OCI-M2 (cell line): ENCODE data around the gene CTTNBP2NL.
"Not testable (repeated sequence)": the region's sequence is repeated elsewhere in the genome, so short reads cannot be mapped to it uniquely, and the experiment has no call there.

Source experiments
- DNase-seq: peaks from one replicate; lab custom pipeline; 2025; ENCODE audit not compliant: unreplicated experiment; lab: John Stamatoyannopoulos, UW

The CTTNBP2NL gene

DNA sequence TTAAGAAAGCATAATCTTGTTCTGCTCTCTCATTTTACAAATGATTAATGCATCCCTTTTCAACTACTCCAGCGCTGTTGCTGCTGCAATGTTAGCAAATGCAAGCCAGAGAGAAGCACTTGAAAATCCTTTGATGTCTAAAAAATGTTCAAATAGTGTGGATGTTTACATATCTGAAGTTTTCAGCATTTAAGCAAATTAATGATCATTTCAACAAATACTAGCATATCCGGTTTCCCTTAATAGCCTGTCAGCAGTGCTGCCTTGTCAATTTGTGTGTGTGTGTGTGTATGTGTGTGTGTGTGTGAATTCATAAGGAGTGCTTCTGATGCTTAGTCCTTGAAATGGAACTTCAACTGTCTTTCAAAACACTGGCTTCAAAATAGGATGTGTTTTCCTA lies 64.6 kb downstream of the CTTNBP2NL start:
- DNase-seq = no peak

DNA sequence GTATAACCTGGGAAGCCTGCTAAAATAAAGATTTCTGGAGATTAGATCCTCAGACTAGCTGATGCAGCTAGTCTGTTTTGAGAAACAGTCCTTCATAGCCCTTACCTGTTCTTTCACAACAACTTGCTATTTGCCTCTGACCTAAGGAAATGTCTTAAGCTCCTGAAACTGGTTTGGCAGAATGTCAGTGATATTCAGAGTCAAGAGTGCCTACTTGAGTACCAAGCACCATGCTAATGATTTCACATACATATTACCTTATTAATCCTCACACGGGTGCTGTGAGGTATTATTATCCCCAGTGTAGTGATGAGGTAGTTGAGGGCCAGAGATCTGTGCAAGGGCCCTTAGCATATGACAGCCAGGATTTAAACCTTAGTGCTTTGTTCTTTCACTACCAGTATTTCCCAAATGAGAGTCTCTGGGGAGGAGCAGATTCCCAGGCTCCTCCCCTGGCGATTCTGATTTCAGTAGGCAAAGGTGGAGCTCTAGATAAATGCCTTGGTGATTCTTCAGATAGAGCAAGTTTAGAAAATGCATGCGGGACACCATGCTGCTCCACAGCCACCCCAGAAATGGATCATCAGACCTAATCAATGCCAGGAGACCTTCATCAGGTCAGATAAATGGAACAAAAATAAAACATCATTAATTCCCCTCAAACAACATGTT lies 65.3 kb downstream of the CTTNBP2NL start:
- no peak for DNase-seq

DNA sequence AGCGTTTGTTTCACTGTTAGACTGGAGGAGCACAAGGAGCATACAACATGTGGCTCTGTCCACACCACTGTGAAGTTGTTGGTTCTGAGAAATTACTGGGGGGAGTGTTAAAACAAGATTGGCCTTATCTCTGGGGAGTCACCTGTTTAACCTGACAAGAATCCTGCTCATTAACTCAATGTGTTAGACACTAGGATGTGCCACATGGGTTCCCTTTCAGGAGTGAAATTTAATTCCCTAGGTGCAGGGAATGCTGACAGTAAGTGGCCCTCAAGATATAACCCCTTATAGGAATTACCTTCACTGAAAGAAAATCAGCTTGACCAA lies 66.9 kb downstream of the CTTNBP2NL start:
- DNase-seq = no peak

DNA sequence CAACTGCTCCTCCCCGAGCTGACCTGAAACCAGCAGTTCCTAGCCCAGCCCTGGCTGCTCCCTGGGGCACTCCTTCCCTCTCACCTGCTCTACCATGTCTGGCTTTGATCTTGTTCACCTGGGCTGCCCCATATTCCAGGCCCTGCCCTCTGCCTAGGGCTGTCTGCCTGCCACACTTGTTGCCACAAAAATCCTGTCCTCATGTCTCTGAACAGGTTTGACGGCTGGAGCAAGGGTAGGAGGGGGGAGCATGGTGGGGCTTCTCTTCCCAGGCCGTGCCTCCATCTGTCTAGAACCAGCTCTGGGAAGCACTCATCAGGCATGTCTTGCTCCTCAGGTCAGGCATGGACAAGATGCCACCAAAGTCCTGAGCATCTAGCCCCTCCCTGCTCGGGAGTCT lies 68.5 kb downstream of the CTTNBP2NL start:
- DNase-seq = no peak

DNA sequence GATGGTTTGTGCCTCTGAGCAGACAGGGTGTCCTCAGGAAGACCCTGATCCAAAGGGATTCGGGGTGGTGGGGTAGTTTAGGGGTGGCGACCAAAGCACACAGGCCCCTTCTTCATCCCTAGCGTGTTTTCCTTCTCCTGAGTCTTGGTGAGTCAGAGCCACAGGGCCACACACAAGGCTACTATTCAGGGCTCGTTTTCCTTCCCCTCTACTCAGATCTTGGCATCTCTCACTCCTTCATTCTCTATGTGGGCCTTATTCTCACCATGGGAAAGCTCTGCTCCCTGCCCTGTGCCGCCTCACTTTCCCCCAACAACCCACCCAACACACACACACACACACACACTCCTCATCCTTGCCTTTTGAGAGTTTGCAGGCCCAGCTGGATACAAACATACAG lies 69.1 kb downstream of the CTTNBP2NL start:
- DNase-seq = no peak

DNA sequence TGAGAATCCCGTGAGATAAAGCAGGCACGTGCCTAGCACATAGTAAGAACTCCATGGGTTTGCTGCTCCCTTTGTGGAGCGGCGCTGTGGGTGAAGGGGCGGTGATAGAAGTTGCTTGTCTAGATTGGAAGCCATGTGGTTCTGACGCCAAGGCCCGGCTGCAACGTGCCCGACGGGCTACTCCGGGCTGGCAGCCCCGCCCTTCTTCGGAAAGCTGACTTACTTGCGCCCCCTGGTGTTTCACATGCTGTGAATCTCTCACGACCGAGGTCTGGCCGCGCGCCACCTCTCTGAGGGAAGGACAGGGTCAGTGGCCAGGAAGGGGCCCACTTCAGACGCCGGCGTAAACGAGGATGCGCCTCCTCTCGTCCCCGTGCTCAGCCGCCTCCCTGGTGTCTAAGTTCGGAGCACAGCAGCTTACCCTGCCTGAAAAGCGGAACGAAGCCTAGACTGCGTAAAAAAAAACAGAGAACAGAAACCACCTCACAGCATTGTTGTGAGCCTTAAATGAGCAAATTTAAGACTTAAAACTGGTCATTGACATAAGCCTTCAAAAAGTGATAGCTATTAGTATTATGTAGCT lies 70.2 kb downstream of the CTTNBP2NL start:
- DNase-seq = peak; percentile 24

DNA sequence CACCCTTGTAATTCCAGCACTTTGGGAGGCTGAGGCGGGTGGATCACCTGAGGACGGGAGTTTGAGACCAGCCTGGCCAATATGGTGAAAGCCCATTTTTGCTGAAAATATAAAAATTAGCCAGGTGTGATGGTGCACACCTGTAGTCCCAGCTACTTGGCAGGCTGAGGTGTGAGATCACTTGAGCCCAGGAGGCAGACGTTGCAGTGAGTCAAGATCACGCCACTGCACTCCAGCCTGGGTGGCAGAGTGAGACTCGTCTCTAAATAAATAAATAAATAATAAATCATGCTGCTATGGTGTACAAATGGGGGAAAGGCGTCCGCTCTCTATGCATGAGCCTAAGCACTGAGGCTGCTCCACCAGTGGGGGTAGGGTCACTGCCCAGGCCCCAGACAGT lies 74.3 kb downstream of the CTTNBP2NL start:
- not testable (repeated sequence) for DNase-seq

DNA sequence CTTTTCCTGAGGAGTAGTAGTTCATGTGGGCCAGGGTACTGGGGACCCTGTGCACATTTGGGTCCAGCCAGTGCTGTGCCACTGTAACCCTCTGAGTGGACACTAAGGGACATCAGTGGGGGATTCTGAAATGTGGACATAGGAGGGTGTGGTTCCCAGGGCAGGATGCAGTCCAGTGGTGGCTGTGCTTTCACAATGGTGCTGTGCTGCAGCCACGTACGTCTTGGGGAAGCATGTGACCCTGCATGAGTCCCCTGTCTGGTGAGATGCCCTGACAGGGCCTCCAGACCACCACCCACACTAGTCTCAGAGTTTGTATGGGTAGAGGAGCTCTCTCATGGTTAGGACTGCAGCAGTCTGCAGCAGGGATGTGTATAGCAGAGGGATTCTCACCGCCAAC lies 75.0 kb downstream of the CTTNBP2NL start:
- no peak for DNase-seq

DNA sequence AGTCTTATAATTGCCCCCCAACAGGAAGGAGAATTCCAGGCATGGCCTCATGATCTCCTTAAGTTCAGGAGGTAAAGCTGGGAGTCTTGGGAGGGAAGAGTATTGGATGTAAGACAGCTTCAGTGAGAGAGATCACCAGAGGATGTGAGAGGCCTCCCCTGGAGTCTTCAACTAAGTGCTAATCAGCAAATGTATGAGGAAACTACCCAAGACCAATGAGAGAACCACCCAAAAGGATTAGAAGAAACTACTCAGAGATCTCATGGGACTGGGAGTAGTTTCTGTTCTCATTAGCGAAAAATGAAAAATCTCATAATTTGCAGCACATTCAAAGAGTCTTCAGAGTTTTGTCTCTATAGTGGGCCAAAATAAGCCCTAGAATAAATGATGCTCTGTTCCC lies 76.1 kb downstream of the CTTNBP2NL start:
- no peak for DNase-seq

DNA sequence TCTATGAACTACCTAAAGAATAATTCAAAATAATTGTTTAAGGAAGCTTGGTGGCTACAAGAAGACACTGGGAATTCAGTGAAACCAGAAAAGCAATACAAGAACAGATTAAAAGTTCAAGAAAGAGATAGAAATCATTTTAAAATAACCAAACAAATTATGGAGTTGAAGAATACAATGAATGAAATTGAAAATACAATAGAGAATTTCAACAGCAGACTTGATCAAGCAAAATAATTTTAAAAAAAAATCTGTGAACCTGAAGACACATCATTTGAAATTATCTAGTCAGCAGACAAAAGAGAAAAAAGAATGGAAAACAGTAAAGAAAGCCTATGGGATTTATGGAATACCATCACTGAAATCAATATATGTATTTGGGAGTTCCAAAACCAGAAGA lies 81.5 kb downstream of the CTTNBP2NL start:
- no peak for DNase-seq

DNA sequence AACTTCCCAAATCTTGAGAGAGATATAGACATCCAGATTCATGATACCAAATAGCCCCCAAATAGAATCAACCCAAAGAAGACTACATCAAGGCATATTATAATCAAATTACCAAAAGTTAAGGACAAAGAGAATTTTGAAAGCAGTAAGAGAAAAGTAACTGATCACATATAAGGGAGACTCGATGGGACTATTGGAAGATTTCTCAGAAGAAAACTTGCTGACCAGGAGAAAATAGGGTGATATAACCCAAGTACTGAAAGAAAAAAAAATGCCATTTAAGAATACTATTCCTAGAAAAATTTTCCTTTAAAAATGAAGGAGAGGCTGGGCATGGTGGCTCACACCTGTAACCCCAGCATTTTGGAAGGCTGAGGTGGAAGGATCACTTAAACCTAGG lies 82.3 kb downstream of the CTTNBP2NL start:
- DNase-seq = no peak

DNA sequence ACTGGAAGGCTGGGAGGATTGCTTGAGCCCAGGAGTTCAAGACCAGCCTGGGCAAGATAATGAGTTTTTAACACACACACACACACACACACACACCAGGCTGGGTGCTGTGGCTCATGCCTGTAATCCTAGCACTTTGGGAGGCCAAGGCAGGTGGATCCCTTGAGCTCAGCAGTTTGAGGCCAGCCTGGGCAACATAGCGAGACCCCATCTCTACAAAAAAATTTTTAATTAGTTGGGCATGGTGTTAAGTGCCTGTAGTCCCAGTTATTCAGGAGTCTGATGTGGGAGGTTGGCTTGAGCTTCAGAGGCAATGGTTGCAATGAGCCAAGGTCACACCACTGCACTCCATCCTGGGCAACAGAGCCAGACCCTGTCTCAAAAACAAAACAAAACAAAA lies 90.0 kb downstream of the CTTNBP2NL start:
- not testable (repeated sequence) for DNase-seq

DNA sequence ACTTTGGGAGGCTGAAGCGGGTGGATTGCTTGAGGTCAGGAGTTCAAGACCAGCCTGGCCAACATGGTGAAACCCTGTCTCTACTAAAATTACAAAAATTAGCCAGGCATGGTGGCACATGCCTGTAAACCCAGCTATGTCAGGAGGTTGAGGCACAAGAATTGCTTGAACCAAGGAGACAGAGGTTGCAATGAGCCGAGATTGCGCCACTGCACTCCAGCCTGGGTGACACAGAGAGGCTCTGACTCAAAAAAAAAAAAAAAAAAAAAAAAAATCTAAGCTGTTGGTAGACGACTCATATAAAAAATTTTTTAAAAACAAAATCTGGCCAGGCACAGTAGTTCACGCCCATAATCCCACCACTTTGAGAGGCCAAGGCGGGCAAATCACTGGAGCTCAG lies 91.7 kb downstream of the CTTNBP2NL start:
- not testable (repeated sequence) for DNase-seq

DNA sequence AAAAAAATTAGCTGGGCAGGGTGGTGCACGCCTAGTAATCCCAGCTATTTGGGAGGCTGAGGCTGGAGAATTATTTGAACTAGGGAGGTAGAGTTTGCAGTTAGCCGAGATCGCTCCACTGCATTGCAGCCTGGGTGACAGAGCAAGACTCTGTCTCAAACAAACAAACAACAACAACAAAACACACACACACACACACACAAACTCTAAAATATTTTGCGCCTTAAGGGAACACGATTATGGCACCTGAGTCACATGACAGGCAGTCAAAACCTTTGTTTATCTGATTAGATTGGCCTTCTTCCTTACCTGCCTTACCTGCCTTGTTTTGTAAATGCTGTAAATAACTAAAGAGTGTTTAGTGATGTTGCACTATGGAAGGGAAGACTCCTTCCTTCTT lies 92.1 kb downstream of the CTTNBP2NL start:
- DNase-seq = no peak

DNA sequence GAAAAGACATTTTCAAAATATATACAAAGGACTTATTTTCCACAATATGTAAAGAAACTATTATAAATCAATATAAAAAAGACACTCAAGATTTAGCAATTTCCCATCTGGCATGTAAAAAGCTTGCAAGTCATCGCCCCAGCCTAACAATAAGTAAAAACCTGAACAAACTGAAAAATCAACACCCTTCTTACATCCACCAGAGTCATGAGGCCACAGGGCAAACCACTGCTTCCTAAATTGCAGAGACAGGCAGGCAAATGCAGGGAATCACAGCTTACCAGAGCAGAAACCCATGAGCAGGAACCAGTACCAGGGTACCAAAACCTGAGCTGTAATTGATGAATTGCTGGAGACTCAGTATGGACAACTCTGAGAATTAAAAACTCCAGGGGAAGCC lies 96.1 kb downstream of the CTTNBP2NL start:
- no peak for DNase-seq

DNA sequence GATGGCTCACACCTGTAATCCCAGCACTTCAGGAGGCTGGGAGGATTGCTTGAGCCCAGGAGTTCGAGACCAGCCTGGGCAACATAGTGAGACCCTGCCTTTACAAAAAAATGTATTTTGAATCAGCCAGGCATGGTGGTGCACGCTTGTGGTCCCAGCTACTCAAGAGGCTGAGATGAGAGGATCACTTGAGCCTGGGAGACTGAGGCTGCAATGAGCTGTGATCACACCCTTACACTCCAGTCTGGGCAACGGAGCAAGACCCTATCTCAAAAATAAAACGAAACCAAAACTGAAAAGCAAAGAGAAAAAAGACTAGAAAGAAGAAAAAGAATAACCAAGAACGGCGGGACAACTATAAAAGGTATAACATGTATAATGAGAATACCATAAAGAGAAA lies 97.3 kb downstream of the CTTNBP2NL start:
- no peak for DNase-seq

DNA sequence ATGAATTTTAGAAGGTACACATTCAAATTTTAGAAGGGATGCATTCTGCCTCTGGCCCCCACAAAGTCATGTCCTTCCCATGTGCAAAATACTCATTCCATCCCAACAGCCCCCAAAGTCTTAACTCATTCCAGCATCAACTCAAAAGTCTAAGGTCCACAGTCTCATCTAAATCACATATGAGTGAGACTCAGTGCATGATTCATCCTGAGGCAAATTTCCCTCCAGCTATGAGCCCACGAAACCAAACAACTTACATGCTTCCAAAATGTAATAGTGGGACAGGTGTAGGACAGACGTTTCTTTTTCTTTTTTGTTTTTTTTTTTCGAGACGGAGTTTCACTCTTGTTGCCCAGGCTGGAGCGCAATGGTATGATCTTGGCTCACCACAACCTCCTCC lies 100.3 kb downstream of the CTTNBP2NL start:
- DNase-seq = no peak

DNA sequence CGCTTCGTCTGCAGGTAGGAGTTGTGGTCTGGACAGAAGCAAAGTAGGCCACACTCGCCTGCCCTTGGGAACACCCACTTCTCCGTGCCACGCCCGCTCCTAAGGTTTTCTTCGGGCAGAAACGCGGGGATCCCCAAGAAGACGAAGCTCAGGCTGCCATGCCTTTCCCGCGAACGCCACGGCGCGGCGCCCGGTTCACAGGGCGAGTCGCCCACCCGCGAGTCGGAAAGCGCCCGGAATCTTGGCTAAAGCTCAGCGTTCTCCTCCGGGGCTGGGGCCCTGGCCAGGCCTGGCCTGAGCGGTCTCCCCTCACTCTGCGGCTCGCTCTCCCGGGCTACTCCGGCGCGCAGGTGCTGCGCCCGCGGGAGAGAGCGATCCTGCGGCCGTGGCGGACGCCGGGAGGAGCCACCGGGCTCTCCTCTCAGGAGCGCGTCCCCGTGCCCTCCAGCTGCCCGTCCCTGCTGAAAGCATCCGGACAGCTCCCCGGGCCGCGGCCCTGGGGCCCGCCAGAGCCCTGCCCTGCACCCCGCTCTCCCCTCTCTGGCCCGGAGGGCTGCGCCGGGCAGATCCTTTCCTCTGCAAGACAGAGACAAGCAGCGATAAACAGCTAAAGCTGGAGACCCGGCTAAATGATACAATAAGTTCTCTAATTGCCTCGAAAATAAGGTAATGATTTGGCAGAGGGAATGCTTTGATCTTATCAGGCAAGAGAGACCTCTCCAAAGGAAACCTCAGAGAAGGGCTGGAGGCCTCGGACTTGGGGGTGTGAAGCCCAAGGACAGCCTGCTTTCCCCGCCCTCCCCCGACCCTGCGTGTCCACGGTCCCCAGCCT lies 106.0 kb downstream of the CTTNBP2NL start:
- no peak for DNase-seq

DNA sequence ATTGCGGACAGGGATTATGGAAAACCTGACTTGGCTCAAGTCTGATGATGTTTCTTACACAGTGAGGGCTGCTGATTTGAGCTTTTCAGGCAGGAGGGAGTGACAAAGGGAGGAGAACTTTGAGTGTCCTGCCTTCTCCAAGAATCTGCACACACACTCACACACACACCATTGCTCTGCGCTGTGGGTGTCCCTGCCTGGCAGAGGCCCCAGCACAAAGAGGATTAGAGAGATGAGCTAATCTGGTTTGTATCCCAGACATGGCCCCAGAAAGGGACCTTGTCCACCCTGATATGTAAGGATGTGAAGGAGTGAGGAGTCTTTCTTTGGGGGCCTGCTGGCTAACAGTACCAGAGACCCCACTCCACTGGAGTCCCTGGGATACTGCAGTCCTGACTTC lies 106.8 kb downstream of the CTTNBP2NL start:
- no peak for DNase-seq

DNA sequence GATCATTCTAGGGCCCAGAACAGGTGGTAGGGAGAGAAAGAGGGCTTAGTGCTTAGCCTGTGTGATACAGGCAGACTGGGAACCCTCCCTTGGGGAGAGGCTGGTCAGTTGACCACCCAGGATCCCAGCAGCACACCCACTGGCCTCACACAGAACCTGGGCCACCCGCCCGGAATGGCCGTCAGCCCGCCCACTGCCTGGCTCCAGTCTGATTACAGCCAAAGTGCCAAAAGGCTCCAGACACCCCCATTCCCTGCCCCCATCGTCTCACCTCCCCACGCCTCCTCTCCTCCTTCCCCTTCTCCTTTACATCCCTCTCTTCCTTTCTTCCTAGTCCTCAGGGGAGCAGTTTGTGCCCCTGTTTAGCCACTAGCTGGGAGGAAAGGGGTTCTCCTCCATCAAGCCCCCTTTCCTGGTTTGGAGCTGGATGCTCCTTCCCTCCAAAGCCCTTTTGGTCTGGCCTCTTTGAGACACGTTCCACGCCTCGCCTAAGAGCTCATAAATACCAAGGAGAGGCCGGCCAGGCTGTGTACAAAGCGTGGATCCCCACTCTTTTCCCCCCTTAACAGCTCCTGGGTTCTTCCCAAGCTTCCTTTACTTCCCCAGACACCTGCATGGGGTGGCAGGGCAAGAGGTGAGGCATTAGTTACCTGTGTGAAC lies 108.1 kb downstream of the CTTNBP2NL start:
- DNase-seq = no peak

DNA sequence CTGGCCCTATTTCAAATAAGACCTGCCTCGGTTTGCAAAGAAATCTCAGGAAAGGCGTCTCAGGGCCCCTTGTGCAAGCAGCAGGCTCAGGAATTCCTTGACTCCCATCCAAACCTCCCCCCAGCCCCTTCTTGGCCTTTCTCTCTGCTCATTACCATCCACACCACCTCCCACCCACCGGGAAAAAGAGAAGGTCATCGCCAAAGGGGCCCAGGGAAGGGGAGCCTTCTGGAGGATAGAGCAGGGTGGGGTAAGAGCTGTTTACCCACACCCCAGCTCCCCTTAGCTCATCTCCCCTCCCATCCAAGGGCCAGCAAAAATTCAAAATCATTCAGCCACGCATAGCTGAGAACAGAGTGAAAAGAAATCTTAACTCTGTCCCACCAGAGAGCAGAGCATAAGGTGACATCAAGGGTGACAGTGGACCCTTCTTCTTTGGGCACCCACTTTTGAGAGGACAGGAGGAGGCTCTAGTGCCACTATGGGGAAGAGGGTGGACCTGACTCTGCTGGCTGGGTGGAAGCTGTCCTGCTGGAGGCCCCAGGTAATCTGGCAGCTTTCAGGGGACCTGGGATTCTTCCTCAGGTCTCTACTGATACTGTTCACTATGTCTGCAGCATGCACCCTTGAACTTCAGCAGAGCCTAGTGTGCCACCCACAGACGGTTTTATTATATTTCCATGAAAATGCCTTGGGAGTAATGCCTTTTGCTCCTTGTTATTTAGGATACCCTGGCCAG lies 108.8 kb downstream of the CTTNBP2NL start:
- no peak for DNase-seq
